ENCODE measurements around the gene SLC9A9. TPM values are rescaled to one million over a fixed set of nuclear protein-coding genes. Genes with fewer than 3 reads are reported as not detected.

Gene SLC9A9
- total and polyA plus RNA-seq, 10 donors, result 10.8 to 58.2 (median 44.7) TPM

GRCh38 chr3:143658861-143659260 is 189.4 kb downstream of the SLC9A9 start:
- H3K27me3 ChIP-seq (replicated peaks in 1 of 7), result no peaks in the 10 kb centered on the region
- H3K4me3 ChIP-seq, result no peak overlapping the region
- H3K27ac ChIP-seq, result no peak overlapping the region
- H3K9me3 ChIP-seq, result peaks cover 0 to under 1% (median 0%) of the 10 kb centered on the region in 8 donors
- TF ChIP-seq CTCF (IDR thresholded peaks at IDR 0.05 in 8 of 11, conservative IDR thresholded peaks at IDR 0.05 in 3 of 11), result no peak
- no peak for TF ChIP-seq POLR2A (IDR thresholded peaks at IDR 0.05)
- no peak for TF ChIP-seq POLR2AphosphoS5 (IDR thresholded peaks at IDR 0.05)
- whole genome bisulfite sequencing, 5 donors, result 44 to 97% (median 71%) methylated on average over 2 of the region's 2 CpGs
- intact Hi-C loops (cut with DNase I; ENCODE audit: low total_unique reads), result no loop called here
- H3K4me1 ChIP-seq, result peaks cover 0 to 9% (median 0%) of the 10 kb centered on the region in 6 donors
- peaks cover 0 to 4% (median 0%) of the 10 kb centered on the region in 6 donors for H3K36me3 ChIP-seq
- DNase-seq, result no peak

- intact Hi-C loops (cut with DNase I; ENCODE audit: low total_unique reads), result no loop called here
- no peak for DNase-seq
- Histone ChIP-seq H3K27me3 (replicated peaks in 1 of 7) (no peaks in the 10 kb centered on the region), H3K9me3 (no peaks in the 10 kb centered on the region), H3K4me3 (no peak overlapping the region), H3K36me3 (peaks cover 0 to 4% (median 0%) of the 10 kb centered on the region in 6 donors), H3K4me1 (peaks cover 0 to 9% (median 0%) of the 10 kb centered on the region in 6 donors), H3K27ac (no peak overlapping the region)
- WGBS, 5 donors, result 92 to 98% (median 94%) methylated on average over 1 of the region's 1 CpG
- TF ChIP-seq CTCF (IDR thresholded peaks at IDR 0.05 in 8 of 11, conservative IDR thresholded peaks at IDR 0.05 in 3 of 11) (no peak), POLR2AphosphoS5 (IDR thresholded peaks at IDR 0.05) (no peak)
These were observed 190.2 kb downstream of the SLC9A9 start for GRCh38 chr3:143658116-143658515.

GRCh38 chr3:143657391-143657790 is 190.9 kb downstream of the SLC9A9 start:
- H3K27ac ChIP-seq, result no peak overlapping the region
- no peak overlapping the region for H3K4me3 ChIP-seq
- peaks cover 0 to 4% (median 0%) of the 10 kb centered on the region in 6 donors for H3K36me3 ChIP-seq
- TF ChIP-seq CTCF (IDR thresholded peaks at IDR 0.05 in 8 of 11, conservative IDR thresholded peaks at IDR 0.05 in 3 of 11), result no peak
- TF ChIP-seq POLR2A (IDR thresholded peaks at IDR 0.05), result no peak
- TF ChIP-seq POLR2AphosphoS5 (IDR thresholded peaks at IDR 0.05), result no peak
- H3K27me3 ChIP-seq (replicated peaks in 1 of 7), result no peaks in the 10 kb centered on the region
- no peak for DNase-seq
- H3K4me1 ChIP-seq, result peaks cover 0 to 9% (median 0%) of the 10 kb centered on the region in 6 donors
- no peaks in the 10 kb centered on the region for H3K9me3 ChIP-seq
- intact Hi-C loops (cut with DNase I; ENCODE audit: low total_unique reads), result no loop called here

GRCh38 chr3:143654906-143655305 is 193.4 kb downstream of the SLC9A9 start:
- intact Hi-C loops (cut with DNase I; ENCODE audit: low total_unique reads), result no loop called here
- peaks cover 0 to 23% (median 0%) of the 10 kb centered on the region in 6 donors for H3K36me3 ChIP-seq
- H3K9me3 ChIP-seq, result no peaks in the 10 kb centered on the region
- no peak for DNase-seq
- no peaks in the 10 kb centered on the region for H3K27me3 ChIP-seq (replicated peaks in 1 of 7)
- H3K27ac ChIP-seq, result no peak overlapping the region
- H3K4me1 ChIP-seq, result peaks cover 0 to 20% (median 0%) of the 10 kb centered on the region in 6 donors
- 59 to 96% (median 89%) methylated on average over 3 of the region's 3 CpGs for WGBS, 5 donors
- TF ChIP-seq CTCF (IDR thresholded peaks at IDR 0.05 in 8 of 11, conservative IDR thresholded peaks at IDR 0.05 in 3 of 11) (no peak), POLR2AphosphoS5 (IDR thresholded peaks at IDR 0.05) (no peak), POLR2A (IDR thresholded peaks at IDR 0.05) (no peak)
- H3K4me3 ChIP-seq, result no peak overlapping the region
